GM21717 (cell line): Measurements from ENCODE around the gene PKP3.

Experiments used
- ATAC-seq: cut with Tn5 transposase; IDR thresholded peaks from one replicate; pipeline ENCODE4 v1.9.1; 2021; ENCODE audit warnings: mild to moderate bottlenecking, moderate library complexity; ENCODE audit not compliant: unreplicated experiment

Gene PKP3

DNA sequence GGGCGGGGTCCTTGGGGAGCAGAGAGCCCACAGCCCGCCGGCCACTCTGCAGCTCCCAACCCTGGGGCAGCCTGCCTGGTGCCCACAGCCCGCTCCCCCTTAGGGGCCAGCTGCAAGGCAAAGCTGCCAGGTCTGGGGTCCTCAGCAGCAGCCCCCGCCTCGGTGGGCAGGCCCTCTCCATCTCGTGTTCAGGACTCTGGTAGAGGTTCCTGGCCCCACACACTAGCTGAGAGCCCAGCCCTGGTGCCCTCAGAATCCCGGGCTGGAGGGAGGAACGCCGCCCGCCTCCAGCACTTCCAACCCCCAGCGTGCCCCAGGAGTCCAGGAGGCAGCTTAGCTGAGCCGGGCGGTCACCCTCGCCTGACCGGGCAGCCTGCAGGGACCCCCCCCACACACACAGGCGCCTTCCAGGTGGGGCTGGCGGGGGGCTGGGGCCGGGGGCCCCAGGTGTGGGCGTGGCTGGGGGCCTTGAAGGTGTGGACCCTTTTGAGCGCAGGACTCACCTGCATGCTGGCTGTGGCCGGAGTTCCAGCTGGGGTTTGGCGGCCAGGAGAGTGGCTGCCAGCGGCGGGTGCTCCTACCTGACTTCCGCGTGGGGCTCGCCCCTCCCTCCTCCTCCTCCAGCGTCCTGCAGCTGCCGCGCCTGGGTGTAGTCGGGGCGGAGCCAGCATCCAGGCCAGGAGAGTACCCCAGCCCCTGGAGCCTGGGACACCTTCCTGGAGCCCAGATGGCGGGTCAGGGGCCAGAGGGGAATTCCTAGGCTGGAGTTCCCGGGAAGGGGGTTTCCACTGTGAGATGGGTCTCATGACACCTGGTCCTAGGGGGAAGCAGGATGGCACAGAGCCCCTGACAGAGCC is 47.6 kb downstream of the PKP3 start, which contains the start of gene ANO9:
ANO9 (minus strand) TSS at position 594 of the 857 bp plus-strand sequence; CDS start at position 509, 85 bp downstream.
- peak; percentile 40 for ATAC-seq

GRCh38 chr11:442611-443081 is 48.6 kb downstream of the PKP3 start:
- ATAC-seq, result no peak

DNA sequence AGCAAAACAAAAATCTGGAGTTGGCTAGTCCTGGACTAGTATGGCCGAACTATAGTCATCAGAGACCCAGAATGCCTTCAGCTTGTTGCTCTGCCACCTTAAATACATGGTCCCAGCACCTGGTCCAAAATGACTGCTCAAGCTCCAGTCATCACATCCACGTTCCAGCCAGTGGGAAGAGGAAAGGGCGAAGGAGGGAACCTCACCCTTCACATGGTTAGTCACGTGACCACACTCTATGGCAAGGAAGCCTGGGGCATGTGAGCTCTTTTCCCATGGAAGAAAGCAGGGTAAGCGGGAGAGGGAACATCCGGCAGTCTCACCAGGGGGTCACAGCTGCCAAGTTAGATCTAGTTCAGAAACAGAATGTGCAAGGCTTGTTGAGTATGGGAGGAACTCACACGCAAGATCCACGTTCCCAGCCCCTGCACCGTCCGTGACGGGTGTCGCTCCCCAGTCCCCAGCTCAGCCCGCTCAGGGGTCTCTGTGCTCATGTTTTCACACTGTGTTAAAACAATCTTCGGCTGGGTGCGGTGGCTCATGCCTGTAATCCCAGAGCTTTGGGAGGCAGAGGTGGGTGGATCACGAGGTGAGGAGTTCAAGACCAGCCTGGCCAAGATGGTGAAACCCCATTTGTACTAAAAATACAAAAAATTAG is 49.7 kb downstream of the PKP3 start:
- ATAC-seq, result no peak

GRCh38 chr11:444396-445144 is 50.6 kb downstream of the PKP3 start:
- ATAC-seq, result no peak

DNA sequence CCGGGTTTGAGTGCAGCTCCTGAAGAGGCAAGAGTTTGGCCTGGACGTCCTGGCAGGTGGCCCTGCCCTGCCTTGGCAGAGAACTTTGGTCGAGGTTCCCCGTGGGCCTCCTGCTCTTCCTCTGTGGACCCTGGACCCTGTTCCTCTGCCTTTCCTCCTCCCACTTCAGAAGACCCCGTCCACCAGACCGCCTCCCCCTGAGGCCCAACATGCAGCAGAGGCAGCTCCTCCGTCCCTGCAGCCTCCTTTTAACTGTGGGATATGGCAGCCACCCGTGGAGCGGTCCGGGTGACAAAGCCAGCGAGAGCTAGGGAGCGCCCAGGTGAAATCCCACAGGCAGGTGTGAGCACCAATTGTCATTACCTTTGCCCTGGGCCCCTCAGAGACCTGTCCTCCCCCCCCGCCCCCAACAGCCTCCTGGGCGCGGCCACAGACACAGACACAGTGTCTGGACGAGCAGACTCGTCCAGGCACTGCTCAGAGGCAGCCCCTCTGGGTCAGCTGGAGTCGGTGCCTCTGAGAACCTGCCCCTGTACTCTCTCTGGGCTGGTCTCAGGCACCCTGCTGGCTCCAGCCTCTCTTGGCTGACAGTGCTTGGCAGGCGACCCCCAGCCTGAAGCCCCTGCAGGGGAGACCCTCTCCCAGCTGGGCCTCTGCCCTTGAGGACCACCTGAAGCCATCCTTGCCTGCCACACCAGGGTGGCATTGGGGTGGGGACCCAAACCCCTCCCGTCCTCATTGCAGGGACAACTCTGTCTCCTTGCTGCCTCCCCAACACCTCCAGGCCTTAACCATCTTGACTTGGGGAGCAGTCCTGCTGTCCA is 52.0 kb downstream of the PKP3 start:
- ATAC-seq, result no peak

GRCh38 chr11:446891-447290 is 52.9 kb downstream of the PKP3 start:
- no peak for ATAC-seq

GRCh38 chr11:447923-448731 is 54.1 kb downstream of the PKP3 start:
- peak; percentile 42 for ATAC-seq

DNA sequence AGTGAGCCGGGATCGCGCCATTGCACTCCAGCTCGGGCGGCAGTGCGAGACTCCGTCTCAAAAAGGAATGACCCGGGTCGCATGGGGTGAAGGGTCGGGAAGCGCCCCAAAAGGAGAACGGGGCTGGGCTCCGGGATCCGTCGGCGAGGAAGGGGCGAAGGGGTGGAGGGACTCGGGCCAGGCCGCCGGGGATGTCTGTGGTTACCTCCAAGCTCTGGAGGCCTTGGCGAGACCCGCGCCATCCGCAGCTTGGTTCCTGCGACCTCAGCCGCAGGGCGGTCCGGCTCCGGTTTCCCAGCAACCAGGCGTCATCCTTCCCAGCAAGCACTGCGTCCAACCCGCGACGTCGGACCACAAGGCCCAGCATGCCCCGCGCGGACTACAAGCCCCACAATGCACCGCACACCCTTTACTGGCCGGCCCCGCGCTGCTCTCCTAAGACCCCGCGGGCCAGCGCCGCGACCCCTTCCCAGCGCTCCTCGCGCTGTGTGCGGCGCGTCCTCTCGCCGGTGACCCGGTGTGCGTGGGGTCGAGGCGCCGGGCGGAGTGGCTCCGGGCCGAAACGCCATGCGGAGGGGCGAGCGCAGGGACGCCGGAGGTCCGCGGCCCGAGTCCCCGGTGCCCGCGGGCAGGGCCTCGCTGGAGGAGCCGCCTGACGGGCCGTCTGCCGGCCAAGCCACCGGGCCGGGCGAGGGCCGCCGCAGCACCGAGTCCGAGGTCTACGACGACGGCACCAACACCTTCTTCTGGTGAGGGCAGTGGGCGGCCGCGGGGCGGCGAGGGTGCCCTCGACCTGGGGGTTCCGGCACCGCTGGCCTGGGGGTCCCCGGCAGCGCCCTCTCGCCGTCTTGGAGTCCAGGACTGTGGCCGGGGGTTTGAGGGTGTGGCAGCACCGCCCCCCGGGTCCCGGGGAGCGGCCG is 56.1 kb downstream of the PKP3 start, which contains the start of gene PTDSS2:
PTDSS2 (plus strand) TSS at position 391 of the 920 bp plus-strand sequence; CDS start at position 568, 177 bp downstream.
- ATAC-seq, result peak; percentile 60

DNA sequence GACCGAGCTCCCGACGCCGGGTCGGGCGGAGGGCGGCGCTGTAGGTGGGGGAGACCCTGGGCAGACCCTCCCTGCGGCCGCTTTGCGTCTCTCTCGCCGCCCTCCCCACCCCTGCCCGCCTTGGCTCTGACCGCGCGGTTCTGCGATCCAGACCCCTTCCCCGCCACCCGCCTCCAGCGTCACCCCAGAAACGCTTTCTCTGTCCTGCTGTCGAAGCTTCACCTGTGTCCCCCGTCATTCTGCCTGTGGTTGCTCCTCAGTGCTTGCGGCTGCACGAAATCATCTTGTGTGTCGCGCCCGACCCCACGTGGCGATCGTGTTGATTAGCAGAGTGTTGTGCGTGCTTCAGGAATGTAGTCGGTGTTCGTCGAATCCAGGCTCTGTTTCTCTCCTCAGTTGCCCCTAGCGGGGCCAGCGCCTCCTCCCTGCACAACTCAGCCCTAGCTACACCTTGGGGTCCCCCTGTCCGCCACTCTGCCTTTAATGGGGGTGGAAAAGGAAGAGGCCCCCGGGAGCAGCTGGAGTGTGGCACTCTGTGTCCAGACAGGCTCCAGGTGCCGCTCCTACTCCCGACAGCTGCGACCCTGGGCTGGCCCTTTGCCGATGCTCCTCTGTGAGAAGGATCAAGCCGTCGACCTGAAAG is 56.9 kb downstream of the PKP3 start:
- no peak for ATAC-seq

DNA sequence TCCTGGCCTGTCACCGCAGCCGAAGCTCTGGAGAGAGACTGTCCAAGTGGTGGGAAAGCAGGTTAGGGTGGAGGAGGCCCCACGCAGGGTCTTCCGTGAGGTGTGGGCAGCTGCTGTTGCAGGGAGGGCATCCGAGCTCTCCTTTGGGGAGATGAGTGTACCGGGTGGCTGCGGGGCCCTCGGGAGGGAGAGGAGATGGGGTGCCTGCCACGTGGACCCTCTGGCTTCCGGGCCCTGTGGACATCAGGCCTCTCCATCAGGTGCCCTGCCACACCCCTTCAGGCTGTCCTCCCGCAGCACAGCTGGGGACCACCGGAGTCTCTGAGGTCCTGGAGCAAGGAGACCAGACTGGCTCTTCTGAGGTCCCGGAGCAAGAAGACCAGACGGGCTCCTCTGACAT is 57.7 kb downstream of the PKP3 start:
- no peak for ATAC-seq

DNA sequence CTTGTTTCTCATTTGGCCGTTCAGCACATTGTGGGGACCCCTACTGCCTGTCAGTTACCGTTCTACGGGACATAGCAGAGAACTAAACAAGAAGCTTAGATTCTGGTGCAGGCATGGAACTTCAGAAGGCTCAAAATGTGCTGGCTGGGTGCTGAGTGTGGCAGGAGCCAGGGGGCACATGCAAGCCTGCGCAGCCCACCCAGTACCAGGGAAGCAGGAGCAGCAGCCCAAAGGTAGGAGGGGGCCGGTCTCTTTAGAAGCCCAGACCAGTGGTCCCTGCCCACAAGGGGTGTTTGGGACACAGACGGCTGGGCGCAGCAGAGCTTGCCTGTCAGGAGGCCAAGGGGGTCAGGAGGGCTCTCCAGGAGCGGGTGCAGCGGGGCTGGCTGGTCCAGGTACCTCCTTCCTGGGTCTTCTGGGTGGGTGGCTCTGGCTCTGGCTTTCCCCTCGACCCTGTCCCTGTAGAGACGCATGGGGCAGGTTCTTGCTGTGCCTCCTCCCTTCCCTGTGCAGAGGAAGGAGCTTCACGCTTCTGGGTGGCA is 58.3 kb downstream of the PKP3 start:
- ATAC-seq, result no peak

- ATAC-seq, result no peak
Observed at GRCh38 chr11:452916-453527, 59.0 kb downstream of the PKP3 start.

DNA sequence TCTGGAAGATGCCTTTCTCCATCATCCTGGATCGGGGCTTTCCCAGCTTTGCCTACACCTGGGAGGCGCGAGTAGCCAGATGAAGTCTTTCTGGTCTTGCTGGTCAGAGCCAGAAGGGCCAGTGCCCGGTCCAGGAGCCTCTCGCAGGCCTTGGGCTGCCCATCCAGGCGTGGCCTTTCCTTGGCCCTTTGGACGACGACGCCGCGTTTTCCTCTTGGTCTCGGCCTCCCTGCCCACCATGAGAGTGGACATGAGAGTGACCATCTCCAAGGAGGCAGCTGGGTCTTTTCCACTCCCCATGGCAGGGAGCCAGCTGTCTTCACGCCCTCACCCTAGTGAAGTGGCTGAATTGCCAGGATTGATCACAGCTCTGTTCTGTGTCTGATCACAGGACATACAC is 59.6 kb downstream of the PKP3 start:
- ATAC-seq, result no peak

GRCh38 chr11:454043-454442 is 60.0 kb downstream of the PKP3 start:
- no peak for ATAC-seq
